NT2/D1 (cell line): Measurements from ENCODE around the gene FAF1.

ENCODE experiments used
- SUZ12 ChIP-seq: IDR thresholded peaks from 2 replicates; pipeline ENCODE4 v1.6.1; 2011; ENCODE audit not compliant: insufficient read length, insufficient read depth; ENCODE audit errors: extremely low read depth
- YY1 ChIP-seq: IDR thresholded peaks from 2 replicates; pipeline ENCODE4 v1.6.1; 2011; ENCODE audit not compliant: insufficient read length, insufficient read depth
- ZNF274 ChIP-seq: IDR thresholded peaks from 2 replicates; pipeline ENCODE4 v1.6.1; 2011; ENCODE audit warnings: mild to moderate bottlenecking, low read depth, low read length

GRCh38 chr1:50595874-50596273 is 364.2 kb downstream of the FAF1 start:
- TF ChIP-seq YY1 (no peak), SUZ12 (no peak), ZNF274 (no peak)
